Fibroblast of villous mesenchyme (primary cell): ENCODE measurements around the gene NCKAP5L. TPM values are rescaled to one million over a fixed set of nuclear protein-coding genes. Genes with fewer than 3 reads are reported as not detected.

ENCODE experiments used
- DNase-seq: peaks from one replicate; pipeline ENCODE4 v3.0.0-alpha.2; 2010; ENCODE audit warnings: low read depth
- H3K4me3 ChIP-seq: 2 replicates; pipeline ENCODE4 v1.5.1; 2011; ENCODE audit warnings: low read depth, mild to moderate bottlenecking, low read length
- CTCF ChIP-seq: IDR thresholded peaks from 2 replicates; pipeline ENCODE4 v1.5.1; 2012; ENCODE audit warnings: low read depth, mild to moderate bottlenecking, low read length; ENCODE audit not compliant: insufficient read depth
- total RNA-seq: library from RNA; depleted of rRNA; stranded (reverse); fragments of >200 nt; gene quantifications from 2 replicates; pipeline ENCODE4 v1.2.3, GENCODE V29; 2012

The NCKAP5L gene
- total RNA-seq, 1 donor = 34.1 TPM

DNA sequence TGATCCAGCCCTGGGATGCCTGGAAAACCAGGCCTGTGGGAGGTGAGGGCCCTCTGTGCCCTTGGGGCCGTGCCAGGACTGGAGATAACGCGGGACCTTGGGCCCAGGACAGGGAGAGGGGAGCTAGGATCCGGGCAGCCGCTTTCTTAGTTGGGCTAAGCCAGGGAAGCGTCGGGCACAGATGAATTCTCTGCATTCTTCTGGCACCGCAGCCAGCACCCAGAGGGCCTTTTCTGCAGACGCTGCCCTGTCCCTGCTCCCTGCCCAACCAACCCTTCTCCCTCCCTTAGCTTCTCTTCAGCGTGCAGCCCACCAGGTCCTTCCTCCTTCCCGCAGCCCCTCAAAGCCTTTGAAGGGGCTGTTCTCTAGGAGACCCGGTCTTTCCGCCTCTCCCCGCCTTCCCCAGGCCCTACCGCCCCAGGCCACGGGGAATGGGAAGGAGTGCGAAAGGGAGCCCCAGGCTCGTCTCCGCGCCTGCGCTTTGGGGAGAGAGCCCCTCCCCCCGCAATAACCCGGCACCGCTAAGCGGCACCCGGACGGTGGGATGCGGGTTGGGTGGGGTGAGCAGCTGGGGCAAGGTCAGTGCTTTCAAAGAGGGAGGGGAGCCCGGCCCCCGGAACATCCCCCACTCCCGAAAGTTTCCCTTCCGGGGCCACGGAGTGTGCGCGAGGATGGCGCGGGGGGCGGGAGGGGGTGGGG is 663 bp downstream of the NCKAP5L start:
- peak overlapping the region; percentile 82 for H3K4me3 ChIP-seq
- TF ChIP-seq CTCF = no peak
- peak; percentile 83 for DNase-seq

- H3K4me3 ChIP-seq = peak overlapping the region; percentile 82
- no peak for TF ChIP-seq CTCF
- DNase-seq = no peak
Measured at GRCh38 chr12:49827051-49827400, 1.2 kb downstream of the NCKAP5L start.

DNA sequence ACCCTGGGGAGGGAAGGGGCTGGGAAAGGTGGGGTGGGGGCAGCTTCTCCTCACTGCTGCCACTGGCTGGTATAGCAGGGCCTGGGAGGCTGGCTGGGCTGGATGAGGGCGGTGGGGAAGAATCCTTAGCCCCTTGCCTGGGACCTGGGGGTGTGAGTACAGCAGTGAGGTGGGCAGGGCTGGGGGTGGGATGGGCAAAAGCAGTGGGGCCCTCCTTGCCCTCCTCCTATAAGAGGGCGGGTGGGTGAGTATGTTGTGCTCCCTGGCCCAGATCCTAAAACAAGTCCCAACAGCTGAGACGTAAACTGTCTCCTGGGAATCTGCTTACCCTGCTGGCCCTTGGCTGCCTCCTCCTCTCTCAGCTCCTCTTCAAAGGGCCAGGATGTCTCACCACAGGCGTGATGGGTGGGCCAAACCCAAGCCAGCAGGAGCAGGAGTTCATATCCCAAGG is 2.2 kb downstream of the NCKAP5L start:
- TF ChIP-seq CTCF = no peak
- peak; percentile 75 for DNase-seq
- H3K4me3 ChIP-seq = peak overlapping the region; percentile 82

DNA sequence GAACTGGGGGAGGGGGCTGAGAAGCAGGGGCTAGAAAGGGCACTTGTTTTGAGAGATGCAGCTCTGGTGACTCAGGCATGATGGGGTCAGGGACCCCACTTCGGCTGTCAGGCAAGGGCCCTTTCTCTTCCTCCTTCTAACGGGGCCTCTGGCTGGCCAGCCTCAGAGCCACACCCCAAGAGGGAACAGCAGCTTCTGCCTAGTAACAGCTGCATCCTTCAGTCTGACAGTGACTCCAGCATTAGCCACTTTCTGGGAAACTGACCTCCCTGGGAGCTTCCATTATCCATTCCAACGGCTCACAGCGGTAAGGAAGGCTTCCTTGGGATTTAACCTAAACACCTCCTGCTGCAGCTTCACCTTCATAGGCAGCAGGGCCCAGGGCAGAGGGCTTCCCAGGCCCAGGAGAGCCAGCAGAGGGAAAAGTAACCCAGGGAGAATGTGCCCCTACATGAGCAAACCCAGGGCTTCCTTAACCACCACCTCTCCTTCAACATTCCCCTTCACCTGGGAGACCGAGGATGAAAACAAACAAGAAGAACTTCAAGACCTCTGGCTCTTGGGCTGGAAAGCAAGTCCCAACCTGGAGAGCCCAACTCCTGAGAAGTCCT is 2.7 kb downstream of the NCKAP5L start:
- no peak for TF ChIP-seq CTCF
- DNase-seq = peak; percentile 67
- peak overlapping the region; percentile 82 for H3K4me3 ChIP-seq

DNA sequence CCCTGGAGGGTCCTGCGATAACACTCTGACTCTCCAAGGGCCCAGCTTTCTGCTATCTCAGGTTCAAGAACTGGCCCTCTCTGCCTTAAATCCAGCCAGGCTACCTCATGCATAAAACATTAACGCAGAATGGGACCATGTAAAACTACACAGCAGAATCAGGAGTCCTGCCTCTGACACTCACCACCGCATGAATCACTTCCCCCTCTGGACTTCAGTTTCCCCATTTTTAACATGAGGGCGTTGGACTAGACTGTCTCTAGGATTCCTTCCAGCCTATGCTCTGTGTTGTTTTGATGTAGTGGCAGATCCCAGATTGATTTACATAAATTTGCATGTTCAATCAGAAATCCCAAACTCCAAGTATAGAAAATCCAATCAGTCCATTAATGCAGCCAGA is 3.3 kb downstream of the NCKAP5L start:
- peak; percentile 56 for DNase-seq
- peak overlapping the region; percentile 82 for H3K4me3 ChIP-seq

GRCh38 chr12:49824416-49824815 is 3.8 kb downstream of the NCKAP5L start:
- peak overlapping the region; percentile 3 for H3K4me3 ChIP-seq
- no peak for TF ChIP-seq CTCF
- no peak for DNase-seq

More for the DNA sequence above, 3.3 kb downstream of the NCKAP5L start:
- no peak for TF ChIP-seq CTCF

DNA sequence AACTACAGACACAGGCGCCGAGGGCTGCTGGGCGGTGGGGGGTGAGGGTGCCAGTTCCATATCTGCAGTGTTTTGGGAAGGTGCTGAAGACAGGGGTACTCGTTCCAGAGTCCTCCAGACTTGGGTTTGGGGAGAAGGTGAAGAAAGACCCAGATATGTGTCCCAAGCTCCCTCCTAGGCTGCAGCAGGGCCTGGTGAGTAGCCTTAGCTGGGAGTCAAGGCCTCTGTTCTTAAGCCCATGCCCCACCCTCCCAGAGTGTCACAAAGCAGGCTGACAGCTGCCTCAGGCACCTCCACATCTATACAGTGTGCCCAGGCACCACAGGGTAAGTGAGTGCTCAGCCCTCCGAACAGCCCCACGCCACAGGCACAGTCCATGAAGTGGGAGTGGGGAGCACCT is 4.3 kb downstream of the NCKAP5L start:
- no peak for DNase-seq
- TF ChIP-seq CTCF = no peak
- no peak overlapping the region for H3K4me3 ChIP-seq
